NCI-H1417 treated with DMSO at 0.1 percent for 48 hours (cell line): ENCODE data around the gene AKAP7.
"Not testable (repeated sequence)": the region's sequence is repeated elsewhere in the genome, so short reads cannot be mapped to it uniquely, and the experiment has no call there.

Experiments used
- DNase-seq: peaks from one replicate; lab custom pipeline; 2025; lab: John Stamatoyannopoulos, UW

AKAP7 gene

DNA sequence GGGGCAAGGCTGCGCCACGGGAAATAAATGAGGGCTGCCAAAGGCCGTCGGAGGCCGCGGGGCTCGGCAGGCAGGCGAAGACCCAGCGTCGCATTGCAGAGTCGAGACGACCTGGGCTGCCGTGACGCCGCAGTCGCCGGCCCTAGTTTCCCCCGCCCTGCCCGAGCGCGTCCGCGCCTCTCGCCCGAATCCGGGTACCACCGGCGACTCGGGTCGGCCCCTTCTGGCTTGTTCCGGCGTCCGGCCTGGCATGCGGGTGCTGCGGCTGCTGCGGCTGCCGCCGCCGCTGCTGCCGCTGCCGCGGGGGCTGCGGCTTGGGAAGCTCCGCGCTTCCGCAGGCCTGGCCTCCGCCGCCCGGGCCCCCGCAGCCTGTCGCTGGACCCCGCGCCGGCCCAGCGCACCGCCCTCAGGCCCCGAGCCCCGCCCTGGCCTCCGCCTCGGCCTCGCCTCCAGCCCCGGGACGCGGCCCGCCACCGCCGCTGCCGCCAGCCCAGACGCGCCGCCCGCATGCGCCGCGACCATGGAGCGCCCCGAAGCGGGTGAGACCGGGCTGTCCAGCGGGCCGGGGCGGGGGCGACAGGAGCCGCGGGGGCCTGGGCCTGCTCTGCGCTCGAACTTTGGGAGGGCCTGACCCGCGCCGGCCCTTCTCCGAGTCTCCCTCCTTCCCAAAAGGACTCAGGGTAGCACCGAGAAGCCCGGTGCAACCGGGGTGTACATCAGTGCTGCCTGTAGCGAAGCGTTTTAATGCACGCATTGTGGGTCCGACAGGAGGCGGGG lies at the start of gene AKAP7:
Gene AKAP7 (plus strand): TSS at position 224 of the 777 bp plus-strand sequence. CDS start 297 bp downstream, at position 521.
- no peak for DNase-seq

DNA sequence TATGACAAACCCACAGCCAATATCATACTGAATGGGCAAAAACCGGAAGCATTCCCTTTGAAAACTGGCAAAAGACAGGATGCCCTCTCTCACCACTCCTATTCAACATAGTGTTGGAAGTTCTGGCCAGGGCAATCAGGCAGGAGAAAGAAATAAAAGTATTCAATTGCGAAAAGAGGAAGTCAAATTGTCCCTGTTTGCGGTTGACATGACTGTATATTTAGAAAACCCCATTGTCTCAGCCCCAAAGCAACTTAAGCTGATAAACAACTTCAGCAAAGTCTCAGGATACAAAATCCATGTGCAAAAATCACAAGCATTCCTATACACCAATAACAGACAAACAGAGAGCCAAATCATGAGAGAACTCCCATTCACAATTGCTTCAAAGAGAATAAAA lies 44.9 kb upstream of the AKAP7 start:
- DNase-seq = not testable (repeated sequence)

DNA sequence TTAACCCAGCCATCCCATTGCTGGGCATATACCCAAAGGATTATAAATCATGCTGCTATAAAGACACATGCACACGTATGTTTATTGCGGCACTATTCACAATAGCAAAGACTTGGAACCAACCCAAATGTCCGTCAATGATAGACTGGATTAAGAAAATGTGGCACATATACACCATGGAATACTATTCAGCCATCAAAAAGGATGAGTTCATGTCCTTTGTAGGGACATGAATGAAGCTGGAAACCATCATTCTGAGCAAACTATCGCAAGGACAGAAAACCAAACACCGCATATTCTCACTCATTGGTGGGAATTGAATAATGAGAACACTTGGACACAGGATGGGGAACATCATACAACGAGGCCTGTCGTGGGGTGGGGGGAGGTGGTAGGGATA lies 43.3 kb upstream of the AKAP7 start:
- DNase-seq = not testable (repeated sequence)

DNA sequence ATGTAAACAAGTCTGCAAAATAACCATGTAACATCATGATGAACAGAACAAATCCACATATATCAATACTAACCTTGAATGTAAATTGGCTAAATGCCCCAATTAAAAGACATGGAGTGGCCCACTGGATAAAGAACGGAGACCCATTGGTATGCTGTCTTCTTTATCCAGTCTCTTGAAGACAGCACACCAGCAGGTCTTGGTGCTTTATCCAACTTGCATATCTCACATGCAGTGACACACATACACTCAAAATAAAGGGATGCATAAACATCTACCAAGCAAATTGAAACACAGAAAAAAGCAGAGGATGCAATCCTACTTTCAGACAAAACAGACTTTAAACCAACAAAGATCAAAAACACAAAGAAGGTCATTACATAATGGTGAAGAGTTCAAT lies 41.9 kb upstream of the AKAP7 start:
- DNase-seq = no peak

DNA sequence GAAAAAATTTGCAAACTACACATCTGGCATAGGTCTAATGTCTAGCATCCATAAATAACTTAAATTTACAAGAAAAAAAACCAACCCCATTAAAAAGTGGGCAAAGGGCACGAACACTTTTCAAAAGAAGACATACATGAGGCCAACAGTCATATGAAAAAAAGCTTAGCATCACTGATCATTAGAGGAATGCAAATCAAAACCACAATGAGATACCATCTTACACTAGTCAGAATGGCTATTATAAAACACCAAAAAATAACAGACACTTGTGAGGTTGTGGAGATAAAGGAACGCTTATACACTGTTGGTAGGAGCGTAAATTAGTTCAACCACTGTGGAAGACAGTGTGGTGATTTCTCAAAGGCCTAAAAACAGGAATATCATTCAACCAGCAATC lies 38.5 kb upstream of the AKAP7 start:
- DNase-seq = no peak

DNA sequence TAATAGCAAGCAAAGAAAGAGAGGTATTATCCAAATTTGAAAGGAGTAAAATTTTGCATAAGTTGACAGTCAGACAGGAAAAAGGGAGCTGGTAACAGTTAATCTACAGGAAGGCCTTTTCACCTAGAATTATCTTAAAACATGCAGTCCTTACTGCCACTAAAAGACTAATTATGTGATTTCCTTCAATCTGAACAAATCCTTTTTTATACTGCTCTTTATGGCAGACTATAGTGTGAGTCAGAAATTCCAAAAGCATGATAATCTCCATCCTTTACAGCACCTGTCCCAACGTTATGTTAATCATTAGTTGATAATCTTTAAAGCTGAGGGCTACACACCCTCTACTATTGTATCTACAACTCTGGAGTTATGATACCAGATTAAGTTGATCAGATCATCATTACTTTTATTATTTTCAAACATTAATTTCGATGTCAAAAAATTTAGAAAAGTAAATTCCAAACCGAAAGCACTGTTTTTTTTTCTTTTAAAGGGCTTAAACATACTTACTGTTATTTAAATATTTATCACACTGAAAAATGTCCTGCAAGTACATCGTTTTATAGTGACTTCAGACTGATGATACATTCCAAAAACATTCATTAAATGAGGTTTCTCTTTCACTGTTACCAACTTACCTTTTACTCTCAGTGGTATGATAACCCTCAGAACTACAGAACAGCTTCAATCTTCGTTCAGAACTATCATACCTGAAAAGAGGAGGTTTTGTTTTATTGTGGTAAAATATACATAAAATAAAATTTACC lies 33.2 kb upstream of the AKAP7 start:
- DNase-seq = no peak

DNA sequence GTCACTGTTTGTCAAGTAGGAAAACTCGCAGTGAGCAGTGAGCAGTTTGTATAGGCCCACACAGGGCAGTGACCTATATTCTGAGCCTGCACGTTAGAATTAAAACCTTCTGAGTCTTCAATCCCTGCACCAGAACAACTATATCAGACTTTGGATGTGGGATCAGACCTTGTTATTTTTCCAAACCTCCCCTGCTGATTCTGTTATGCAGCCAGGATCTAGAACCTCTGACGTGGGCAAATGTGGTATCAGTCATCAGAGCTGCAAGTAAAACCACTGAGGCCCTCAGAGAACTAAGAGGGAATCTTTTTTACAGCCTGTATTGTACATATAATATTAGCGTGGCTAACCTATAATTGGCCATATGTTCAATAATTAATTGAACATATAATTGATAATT lies 32.0 kb upstream of the AKAP7 start:
- no peak for DNase-seq

DNA sequence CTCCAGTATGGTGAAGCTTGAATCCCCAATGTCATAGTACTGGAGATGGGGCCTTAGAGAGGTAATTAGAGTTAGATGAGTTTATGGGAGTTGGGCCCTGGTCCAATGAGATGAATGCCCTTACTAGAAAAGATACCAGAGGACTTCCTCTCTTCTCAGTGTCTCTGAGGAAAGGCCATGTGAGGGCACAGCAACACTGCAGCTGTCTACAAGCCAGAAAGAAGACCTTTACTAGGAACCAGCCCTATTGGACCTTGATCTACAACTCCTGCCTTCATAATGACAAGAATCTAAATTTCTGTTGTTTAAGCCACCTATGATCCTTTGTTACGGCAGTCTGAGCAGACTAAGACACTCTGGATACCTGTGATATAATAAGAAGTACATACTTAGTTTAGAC lies 31.4 kb upstream of the AKAP7 start:
- DNase-seq = no peak

DNA sequence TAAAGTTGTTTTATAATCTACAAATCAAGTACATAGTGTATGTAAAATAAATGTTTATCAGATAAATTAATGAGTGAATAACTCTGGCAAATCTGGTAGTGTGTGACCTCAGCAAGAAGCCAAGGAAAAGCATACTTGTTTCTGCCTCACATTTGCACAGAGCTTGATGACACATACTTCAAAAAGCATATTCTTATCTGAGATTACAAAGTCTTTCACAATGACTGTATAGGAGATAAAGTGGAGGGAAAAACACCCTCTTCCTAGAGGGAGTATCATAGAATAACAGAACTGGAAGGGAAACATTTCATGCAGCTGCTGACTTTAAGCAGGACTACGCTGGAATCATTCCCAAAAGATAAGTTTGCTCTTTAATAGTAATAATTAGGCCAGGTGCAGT lies 28.1 kb upstream of the AKAP7 start:
- no peak for DNase-seq

DNA sequence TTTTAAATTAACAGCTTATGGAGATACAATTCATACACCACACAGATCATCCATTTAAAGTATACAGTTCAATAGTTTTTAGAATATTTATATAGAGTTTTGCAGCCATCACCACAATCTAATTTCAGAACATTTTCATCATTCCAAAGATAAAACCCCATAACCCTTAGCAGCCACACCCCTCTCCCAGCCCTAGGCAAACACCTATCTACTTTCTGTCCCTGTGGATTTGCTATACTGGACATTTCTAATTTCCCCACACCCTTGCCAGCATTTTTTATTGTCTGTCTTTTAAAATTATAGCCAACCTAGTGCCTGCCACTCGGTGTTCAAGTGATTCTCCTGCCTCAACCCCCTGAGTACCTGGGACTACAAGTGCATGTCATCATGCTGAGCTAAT lies 23.0 kb upstream of the AKAP7 start:
- no peak for DNase-seq

DNA sequence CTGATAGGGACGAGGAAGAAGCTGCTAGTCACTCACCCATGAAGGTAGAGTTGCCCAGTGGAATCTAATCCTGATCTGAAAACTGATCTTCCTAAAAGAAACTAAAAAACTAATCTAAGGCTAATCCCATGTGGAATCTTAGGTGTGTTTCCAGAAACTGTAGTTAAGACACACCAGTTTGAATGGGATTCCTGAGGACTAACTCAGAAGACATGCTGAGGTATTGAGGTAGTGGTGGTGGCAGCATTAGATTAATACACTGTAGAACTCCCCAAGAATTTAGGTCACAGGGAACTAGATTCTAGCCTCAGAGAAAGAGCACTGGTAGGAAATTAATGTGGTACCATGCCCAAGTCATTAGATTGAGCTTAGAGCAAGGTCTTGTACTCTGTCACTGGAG lies 19.6 kb upstream of the AKAP7 start:
- no peak for DNase-seq

DNA sequence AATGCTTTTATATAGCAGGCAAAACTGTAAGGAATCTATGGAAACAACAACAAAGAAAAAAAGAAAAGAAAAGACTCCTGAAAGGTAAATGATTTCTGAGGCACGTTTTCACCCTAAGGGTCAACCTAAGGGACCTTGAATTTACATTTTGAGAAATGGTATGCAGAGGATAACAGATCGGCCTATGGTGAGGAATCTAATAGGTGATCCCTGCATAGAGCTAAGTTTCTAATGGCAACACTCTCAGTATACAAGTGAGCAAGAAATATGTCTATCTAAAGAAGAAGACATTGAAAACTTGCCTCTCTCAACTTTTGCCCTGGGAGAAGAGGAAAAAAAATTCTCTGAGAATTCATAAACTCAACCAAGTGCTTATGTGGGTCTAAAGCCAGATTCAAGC lies 18.9 kb upstream of the AKAP7 start:
- no peak for DNase-seq

DNA sequence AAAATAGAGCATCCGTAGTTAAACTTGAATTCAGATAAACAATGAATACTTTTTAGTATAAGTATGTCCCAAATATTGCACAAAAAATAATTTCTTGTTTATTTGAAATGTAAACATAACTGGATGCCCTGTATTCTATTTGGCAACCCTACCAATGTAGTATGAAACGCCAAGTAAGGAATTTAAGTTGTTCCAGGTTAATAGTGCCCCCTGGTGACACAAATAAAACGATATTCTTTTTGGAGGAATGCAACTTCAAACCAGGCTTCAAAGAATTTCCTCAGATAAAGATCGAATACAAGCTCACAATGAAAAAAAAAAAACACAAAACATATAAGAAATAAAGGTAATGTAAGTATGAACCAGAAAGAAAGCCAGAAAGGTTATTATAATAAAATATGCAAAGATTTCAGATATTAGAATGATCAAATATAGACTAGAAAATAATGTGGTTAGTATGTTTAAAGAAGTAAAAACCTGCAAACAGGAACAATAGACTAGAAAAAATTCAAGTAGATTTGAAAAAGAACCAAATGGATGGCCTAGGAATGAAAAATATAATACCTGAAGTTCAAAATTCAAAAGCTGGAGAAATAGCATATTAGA lies 18.4 kb upstream of the AKAP7 start:
- DNase-seq = no peak

DNA sequence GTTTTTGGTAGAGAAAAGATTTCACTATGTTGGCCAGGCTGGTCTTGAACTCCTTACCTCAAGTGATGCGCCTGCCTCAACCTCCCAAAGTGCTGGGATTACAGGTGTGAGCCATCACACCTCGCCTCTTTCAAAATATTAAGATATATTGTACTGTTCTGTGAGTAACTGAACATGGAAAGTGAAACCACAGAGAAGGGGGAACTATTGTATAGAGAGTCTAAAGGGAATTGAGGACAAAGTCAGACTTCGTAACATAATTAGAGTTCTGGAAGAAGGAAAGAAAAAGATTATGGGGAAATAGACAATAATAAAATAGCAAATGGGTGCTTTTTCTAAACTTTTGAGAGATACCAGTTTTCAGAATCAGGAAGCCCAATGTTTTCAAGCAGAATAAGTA lies 17.4 kb upstream of the AKAP7 start:
- no peak for DNase-seq

DNA sequence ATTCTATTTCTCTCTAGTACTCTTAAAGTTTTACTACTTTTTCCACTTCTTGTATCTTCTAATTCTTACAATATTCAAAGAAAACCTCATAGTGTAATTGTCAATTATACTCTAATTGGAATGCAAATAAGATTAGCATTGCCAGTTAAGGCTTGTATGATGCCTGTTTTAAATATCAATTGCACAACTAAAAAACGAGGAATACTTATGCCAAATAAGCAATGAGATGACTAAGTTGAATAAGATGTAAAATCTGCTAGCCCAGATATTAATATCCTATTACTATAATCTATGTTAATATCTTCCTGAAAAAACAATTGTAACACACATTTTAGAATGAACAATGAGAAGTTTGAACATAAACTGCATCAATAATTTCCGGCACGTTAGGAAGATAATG lies 13.3 kb upstream of the AKAP7 start:
- DNase-seq = no peak

DNA sequence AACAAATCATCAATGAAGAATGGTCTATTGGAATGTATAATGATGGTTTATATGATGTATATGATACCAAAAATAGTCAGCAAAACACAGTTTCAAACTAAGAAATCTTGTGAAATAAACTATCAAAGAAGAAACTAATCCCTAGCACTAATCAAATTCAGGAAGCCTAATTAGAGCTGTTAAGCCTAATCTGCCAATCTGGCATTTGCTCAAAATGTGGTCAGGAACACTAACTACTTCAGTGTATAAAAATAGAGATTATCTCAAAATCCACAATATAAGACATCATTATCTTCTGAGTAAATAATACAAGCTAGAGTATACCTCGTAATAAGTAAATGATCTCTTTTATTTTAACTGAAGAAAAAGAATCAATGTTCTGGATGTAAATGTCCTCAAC lies 12.8 kb upstream of the AKAP7 start:
- no peak for DNase-seq

DNA sequence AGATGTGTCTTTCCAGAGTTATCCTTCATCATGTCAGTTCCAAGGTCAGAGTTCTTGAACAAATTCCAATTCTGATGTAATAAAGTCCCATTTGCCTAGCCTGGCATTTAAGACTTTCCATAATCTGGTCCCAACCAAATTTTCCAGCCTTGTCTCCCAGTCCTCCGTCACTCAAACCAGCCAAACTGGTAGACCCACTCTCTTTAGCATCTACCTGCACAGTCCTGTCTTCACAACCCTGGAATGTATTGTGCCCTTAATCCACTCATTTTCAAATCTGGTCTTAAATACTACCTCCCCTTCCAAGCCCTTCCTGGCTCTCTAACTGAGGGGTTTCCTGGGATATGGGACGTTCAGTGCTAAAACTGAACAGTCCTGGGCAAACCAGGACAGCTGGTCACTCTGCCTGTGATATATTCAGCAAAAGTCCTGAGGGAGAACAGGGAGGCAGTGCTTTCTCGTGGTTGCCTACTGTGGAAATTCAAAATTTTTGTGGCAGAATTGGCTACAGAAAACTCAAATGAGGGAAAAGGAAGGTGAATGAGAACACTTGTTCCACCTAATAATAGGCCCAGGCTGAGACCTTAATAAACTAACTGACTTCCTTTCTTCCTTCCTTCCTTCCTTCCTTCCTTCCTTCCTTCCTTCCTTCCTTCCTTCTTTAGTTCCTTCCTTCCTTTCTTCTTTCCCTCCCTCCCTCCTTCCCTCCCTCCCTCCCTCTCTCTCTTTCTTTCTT lies 10.8 kb upstream of the AKAP7 start:
- DNase-seq = no peak

DNA sequence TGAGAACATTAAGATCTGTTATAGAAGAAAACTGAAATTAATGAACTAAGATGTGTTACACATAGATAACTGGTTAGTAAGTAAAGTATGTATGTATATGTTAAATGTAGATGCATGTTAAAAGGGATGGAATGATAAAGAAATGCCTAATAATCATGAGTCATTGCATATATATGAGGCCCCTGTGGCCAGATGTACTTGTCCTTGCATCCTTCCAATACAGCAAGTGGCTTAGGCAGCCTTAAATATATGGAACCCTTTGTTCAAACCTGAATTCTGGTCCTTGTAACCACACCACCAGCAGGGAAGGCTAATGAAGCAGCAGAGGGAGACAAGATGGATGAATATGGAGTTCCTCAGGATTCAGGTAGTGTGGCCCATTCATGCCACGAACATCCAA lies 9.8 kb upstream of the AKAP7 start:
- DNase-seq = no peak

DNA sequence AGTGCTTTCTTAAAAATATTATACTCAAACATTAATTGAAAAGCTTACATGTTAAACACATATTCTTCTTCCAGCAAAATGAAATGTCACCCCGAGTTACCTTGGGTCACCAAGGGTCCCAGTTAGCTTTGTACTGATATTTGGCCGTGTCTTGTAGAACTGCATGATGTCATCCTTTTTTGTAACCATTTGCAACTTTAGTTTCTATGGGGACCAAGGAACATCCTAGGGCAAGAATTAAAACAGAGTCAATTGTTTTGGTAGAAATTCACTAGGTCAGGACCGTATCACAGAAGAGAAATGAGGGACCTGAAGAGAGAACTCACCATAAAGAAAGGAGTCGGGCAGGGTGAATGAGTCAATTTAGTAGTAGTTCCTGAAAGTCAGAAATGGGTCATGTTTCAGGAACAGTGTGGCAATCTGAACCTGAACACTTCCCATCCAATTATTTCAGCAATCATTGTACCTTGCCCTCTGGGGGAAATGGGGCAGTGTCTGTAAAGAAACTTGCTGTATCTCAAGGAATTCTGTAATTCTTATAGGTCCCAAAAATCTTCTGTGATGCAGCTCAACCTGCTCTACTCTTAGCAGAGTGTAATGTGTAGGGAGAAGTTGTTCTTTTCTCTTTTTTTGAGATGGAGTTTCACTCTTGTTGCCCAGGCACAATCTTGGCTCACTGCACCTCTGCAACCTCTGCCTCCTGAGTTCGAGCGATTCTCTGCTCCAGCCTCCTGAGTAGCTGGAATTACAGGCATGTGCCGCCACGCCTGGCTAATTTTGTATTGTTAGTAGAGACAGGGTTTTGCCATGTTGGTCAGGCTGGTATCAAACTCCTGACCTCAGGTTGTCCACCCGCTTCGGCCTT lies 5.3 kb upstream of the AKAP7 start:
- DNase-seq = no peak

DNA sequence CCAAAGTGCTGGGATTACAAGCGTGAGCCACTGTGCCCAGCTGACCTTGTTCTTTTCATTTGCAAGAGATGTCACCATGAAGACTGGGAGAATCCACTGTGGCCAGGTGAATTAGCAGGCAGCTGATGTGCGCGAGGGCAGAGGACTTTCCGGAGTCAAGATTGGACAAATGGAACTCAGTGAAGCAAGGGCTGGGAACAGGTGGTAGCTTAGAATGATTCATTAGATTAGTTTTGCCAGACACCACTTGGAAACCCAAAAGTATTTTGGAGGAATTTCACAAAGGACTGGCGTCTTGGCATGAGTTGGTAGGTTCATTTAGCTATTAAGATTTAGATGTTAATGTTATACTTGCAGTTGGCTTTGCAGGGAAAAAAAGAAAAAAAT lies 4.7 kb upstream of the AKAP7 start:
- DNase-seq = no peak

DNA sequence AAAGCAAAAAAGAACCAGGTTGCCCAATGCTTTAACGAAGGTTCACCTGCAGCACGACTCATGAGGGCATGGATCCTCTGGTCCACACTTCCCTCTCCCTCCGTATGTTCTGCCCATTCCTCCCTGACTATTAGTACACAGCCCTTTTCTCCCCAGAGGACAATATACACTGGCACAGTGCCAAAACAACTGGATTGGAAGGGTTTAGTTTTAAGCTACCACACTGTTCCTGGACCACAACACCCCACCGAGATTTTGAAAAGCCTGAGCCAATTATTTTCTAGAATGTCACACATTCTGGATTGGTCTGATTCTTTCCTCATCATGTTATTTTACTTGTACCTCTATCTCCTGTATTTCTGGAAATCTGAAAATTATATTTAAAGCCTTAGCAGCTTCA lies 2.9 kb upstream of the AKAP7 start:
- no peak for DNase-seq
